H1 (cell line): Measurements from ENCODE around the gene FHIT. TPM values are rescaled to one million over a fixed set of nuclear protein-coding genes. Genes with fewer than 3 reads are reported as not detected.

Experiments
- RXRA ChIP-seq: IDR thresholded peaks from 2 replicates; pipeline ENCODE4 v1.6.1; 2011; ENCODE audit warnings: low read depth, mild to moderate bottlenecking, low read length, moderate library complexity; ENCODE audit not compliant: insufficient read depth
- polyA plus RNA-seq, 7 experiments: library from polyadenylated mRNA; depleted of rRNA in 3 of 7; stranded (reverse) in 5 of 7; unstranded in 2 of 7; fragments of >200 nt in 5 of 7; fragments of 200-250 nt in 2 of 7; gene quantifications; 1 replicate in 5 of 7; 2 replicates in 1 of 7; 4 replicates in 1 of 7; pipeline versions ENCODE4 v1.2.1 to v1.2.3, GENCODE V29; 2011 to 2013; ENCODE audit warnings: missing spikeins in 2 of 7, mixed read lengths in 2 of 7
- total RNA-seq: library from RNA; stranded (reverse); fragmentation: NEBNext Ultra II Directional; extraction: Animal tissue kit (Norgen Biotek cat#: 25700); gene quantifications from 2 replicates; pipeline ENCODE4 v1.2.1, GENCODE V29; 2021

The FHIT gene
- total and polyA plus RNA-seq, 2 of the 8 experiments (the other 6 are each of a cell fraction or from before 2014, with no cell fraction given), result 1.2 to 3.2 TPM

DNA sequence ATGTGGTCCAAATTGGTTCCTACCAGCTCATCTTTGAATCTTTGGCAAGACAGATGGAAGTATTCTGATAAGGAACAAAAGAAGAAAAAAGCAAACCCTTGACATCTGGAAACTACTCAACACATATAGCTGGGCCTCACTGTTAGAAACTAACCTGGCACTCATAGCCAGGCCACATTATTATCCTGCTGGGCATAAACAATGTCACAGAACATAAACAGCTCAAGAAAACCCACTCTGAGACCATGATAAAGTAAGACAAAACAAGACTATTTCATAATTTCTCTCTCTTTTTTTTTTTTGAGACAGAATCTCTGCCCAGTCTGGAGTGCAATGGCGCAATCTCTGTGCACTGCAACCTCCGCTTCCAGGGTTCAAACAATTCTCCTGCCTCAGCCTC lies 1093.2 kb downstream of the FHIT start (continued):
- no peak for TF ChIP-seq RXRA
- TF ChIP-seq, all 59 proteins: peak for 0
